Measurements from ENCODE around the gene ZNF324B.
A peak's percentile ranks its signal among the peaks of the same experiment; 100 is the strongest.
"Not testable (repeated sequence)": the region's sequence is repeated elsewhere in the genome, so short reads cannot be mapped to it uniquely, and the experiment has no call there.

The ZNF324B gene

GRCh38 chr19:58455306-58455705 lies 3.9 kb downstream of the ZNF324B start:
- DNase-seq = no peak

GRCh38 chr19:58456111-58456510 lies 4.7 kb downstream of the ZNF324B start:
- no peak for DNase-seq

GRCh38 chr19:58460039-58460438 lies 8.6 kb downstream of the ZNF324B start:
- DNase-seq = no peak

- DNase-seq = no peak
These were observed 14.8 kb downstream of the ZNF324B start for GRCh38 chr19:58466089-58466759.

- DNase-seq = peak; percentile 98
These were observed 15.6 kb downstream of the ZNF324B start, which contains the start of gene ZNF324 for GRCh38 chr19:58466760-58467589. Gene ZNF324 (plus strand): TSS chr19:58467080. CDS start chr19:58469186, 2,106 bp downstream.

GRCh38 chr19:58468216-58468839 lies 16.9 kb downstream of the ZNF324B start:
- DNase-seq = no peak

- no peak for DNase-seq
These were observed 18.0 kb downstream of the ZNF324B start for GRCh38 chr19:58469241-58470013.

GRCh38 chr19:58470837-58471543 lies 19.6 kb downstream of the ZNF324B start:
- DNase-seq = not testable (repeated sequence)

GRCh38 chr19:58471736-58472135 lies 20.3 kb downstream of the ZNF324B start:
- no peak for DNase-seq

- DNase-seq = no peak
These were observed 22.4 kb downstream of the ZNF324B start for GRCh38 chr19:58473775-58474174.

GRCh38 chr19:58474291-58474996 lies 23.0 kb downstream of the ZNF324B start:
- no peak for DNase-seq

GRCh38 chr19:58474997-58475713 lies 23.7 kb downstream of the ZNF324B start:
- DNase-seq = no peak

GRCh38 chr19:58475714-58476497 lies 24.5 kb downstream of the ZNF324B start, which contains the start of gene ZNF446:
Gene ZNF446 (plus strand): TSS chr19:58476352. CDS start chr19:58477219, 867 bp downstream.
- peak; percentile 98 for DNase-seq

GRCh38 chr19:58476498-58477015 lies 25.1 kb downstream of the ZNF324B start:
- peak; percentile 51 for DNase-seq

GRCh38 chr19:58477130-58477529 lies 25.7 kb downstream of the ZNF324B start:
- DNase-seq = no peak

GRCh38 chr19:58477871-58478270 lies 26.4 kb downstream of the ZNF324B start:
- no peak for DNase-seq

- no peak for DNase-seq
These were observed 27.9 kb downstream of the ZNF324B start for GRCh38 chr19:58479303-58479702.

- no peak for DNase-seq
These were observed 28.5 kb downstream of the ZNF324B start for GRCh38 chr19:58479736-58480480.

- DNase-seq = no peak
These were observed 29.0 kb downstream of the ZNF324B start for GRCh38 chr19:58480481-58480830.

Measured in femur (tissue), 1 donor.